Fibroblast of the aortic adventitia (primary cell): Measurements from ENCODE around the gene BCAR3. TPM values are rescaled to one million over a fixed set of nuclear protein-coding genes. Genes with fewer than 3 reads are reported as not detected.

ENCODE experiments used
- DNase-seq: peaks from one replicate; pipeline ENCODE4 v3.0.0-alpha.2; 2010; ENCODE audit warnings: low read depth
- H3K4me3 ChIP-seq: 2 replicates; pipeline ENCODE4 v1.5.1; 2011; ENCODE audit warnings: low read depth, mild to moderate bottlenecking, control low read depth, low read length, moderate library complexity
- total RNA-seq: library from RNA; depleted of rRNA; stranded (reverse); fragments of >200 nt; gene quantifications from 2 replicates; pipeline ENCODE4 v1.2.3, GENCODE V29; 2012; ENCODE audit warnings: low replicate concordance
- TF ChIP-seq, protein P1 (sequence below): IDR thresholded peaks from 2 replicates; pipeline ENCODE4 v1.5.1; 2011; ENCODE audit warnings: mild to moderate bottlenecking, low read length, control low read depth, inconsistent platforms; ENCODE audit not compliant: insufficient read depth

The BCAR3 gene
- total RNA-seq, 1 donor = 34.4 TPM

GRCh38 chr1:93672477-93673162, 9.0 kb downstream of the BCAR3 start:
- TF ChIP-seq, protein P1, sequence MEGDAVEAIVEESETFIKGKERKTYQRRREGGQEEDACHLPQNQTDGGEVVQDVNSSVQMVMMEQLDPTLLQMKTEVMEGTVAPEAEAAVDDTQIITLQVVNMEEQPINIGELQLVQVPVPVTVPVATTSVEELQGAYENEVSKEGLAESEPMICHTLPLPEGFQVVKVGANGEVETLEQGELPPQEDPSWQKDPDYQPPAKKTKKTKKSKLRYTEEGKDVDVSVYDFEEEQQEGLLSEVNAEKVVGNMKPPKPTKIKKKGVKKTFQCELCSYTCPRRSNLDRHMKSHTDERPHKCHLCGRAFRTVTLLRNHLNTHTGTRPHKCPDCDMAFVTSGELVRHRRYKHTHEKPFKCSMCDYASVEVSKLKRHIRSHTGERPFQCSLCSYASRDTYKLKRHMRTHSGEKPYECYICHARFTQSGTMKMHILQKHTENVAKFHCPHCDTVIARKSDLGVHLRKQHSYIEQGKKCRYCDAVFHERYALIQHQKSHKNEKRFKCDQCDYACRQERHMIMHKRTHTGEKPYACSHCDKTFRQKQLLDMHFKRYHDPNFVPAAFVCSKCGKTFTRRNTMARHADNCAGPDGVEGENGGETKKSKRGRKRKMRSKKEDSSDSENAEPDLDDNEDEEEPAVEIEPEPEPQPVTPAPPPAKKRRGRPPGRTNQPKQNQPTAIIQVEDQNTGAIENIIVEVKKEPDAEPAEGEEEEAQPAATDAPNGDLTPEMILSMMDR = no peak
- DNase-seq = no peak
- no peak overlapping the region for H3K4me3 ChIP-seq

- TF ChIP-seq, protein P1 = no peak
- DNase-seq = peak; percentile 96
- no peak overlapping the region for H3K4me3 ChIP-seq
These were observed 9.6 kb downstream of the BCAR3 start for GRCh38 chr1:93672069-93672468.

- DNase-seq = no peak
These were observed 10.5 kb downstream of the BCAR3 start for GRCh38 chr1:93671099-93671621.

GRCh38 chr1:93670141-93670540, 11.5 kb downstream of the BCAR3 start:
- DNase-seq = peak; percentile 91
- TF ChIP-seq, protein P1 = no peak
- H3K4me3 ChIP-seq = no peak overlapping the region

More at GRCh38 chr1:93671099-93671621, 10.5 kb downstream of the BCAR3 start:
- no peak overlapping the region for H3K4me3 ChIP-seq
- TF ChIP-seq, protein P1 = no peak

DNA sequence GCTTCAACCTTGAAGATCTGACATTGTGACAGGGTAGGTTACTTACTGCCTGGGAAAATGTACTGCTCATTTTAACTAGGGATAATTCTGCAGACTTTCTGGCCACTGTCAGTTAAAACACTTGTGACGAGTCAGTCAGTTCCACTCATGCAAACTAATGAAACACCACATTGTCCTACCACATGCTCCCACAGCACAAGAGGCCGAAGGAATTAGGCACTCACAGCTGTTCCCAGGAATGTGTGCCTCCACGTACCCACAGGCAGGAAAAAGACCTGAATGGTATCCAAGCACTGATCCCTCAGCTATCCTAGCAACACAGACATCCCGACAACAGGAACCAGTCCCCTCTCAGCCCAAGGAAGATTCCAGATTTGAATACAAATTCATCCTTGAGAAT, 12.3 kb downstream of the BCAR3 start:
- TF ChIP-seq, protein P1 = no peak
- DNase-seq = no peak
- no peak overlapping the region for H3K4me3 ChIP-seq

- no peak overlapping the region for H3K4me3 ChIP-seq
- no peak for DNase-seq
- TF ChIP-seq, protein P1 = no peak
These were observed 12.7 kb downstream of the BCAR3 start for GRCh38 chr1:93668951-93669350.

DNA sequence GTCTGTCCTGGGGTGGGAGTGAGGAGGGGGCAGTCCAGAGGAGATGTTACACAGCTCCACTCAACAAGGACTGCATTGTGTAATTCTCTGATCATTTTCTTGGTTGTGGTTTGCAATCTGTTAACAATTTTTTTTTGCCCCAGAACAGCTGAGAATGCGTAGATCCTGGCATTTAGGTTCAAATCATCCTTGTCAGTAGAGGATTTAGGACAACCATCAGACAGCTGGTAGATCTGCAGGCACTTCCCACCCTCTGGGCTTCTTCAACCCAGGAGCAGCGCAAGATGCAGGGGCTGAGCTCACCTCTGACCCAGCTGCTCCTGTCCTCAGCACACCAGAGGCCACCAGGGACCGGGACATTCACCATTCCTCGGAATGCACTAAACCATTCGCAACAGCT, 13.5 kb downstream of the BCAR3 start:
- H3K4me3 ChIP-seq = no peak overlapping the region
- TF ChIP-seq, protein P1 = no peak
- no peak for DNase-seq
